SK-N-SH treated with all-trans-retinoic acid at 6 μM for 48 hours (cell line): ENCODE data around the gene HDC.

Experiments
- ISL1 ChIP-seq: fragments of 250-450 bp; sonication (Bioruptor Pico); IDR thresholded peaks from 2 replicates; pipeline ENCODE4 v2.1.2; 2022; ENCODE audit warnings: mild to moderate bottlenecking, moderate library complexity
- OSR1 ChIP-seq: fragments of 250-450 bp; sonication (Bioruptor Pico); IDR thresholded peaks from 2 replicates; pipeline ENCODE4 v1.8.0; 2022; ENCODE audit warnings: moderate library complexity, mild to moderate bottlenecking, inconsistent platforms
- TOX ChIP-seq: fragments of 250-450 bp; sonication (Bioruptor Pico); IDR thresholded peaks from 2 replicates; pipeline ENCODE4 v1.8.0; 2021; ENCODE audit warnings: mild to moderate bottlenecking, moderate library complexity, borderline replicate concordance
- TF ChIP-seq, protein P1 (sequence below): fragments of 250-450 bp; sonication (Bioruptor Pico); IDR thresholded peaks from 2 replicates; pipeline ENCODE4 v1.5.1; 2020; ENCODE audit warnings: low read depth, mild to moderate bottlenecking, moderate library complexity

DNA sequence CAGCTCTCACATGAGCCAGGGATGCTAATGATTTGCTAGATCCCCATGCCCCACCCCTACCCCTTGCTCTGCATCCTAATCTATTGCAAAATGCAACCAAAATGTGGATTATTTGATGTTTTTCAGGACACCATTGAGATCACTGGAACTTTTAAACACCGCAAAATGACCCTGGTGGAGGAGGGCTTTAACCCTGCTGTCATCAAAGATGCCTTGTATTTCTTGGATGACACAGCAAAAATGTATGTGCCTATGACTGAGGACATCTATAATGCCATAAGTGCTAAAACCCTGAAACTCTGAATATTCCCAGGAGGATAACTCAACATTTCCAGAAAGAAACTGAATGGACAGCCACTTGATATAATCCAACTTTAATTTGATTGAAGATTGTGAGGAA, 29.7 kb downstream of the HDC start:
- TF ChIP-seq OSR1 (no peak), ISL1 (CRISPR knock-in tag) (no peak), TOX (CRISPR knock-in tag) (no peak)
- TF ChIP-seq, protein P1, sequence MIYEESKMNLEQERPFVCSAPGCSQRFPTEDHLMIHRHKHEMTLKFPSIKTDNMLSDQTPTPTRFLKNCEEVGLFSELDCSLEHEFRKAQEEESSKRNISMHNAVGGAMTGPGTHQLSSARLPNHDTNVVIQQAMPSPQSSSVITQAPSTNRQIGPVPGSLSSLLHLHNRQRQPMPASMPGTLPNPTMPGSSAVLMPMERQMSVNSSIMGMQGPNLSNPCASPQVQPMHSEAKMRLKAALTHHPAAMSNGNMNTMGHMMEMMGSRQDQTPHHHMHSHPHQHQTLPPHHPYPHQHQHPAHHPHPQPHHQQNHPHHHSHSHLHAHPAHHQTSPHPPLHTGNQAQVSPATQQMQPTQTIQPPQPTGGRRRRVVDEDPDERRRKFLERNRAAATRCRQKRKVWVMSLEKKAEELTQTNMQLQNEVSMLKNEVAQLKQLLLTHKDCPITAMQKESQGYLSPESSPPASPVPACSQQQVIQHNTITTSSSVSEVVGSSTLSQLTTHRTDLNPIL (CRISPR knock-in tag) = no peak
